MM.1S (cell line): ENCODE measurements around the gene TAF6.

Experiments
- DNase-seq: peaks from one replicate; pipeline ENCODE4 v3.0.0-alpha.2; 2015
- H2AFZ ChIP-seq: fragments of 300-600 bp; sonication (generic); 2 replicates; pipeline ENCODE4 v1.6.0; 2016; ENCODE audit warnings: antibody characterized with exemption, low read length
- H3F3A ChIP-seq: fragments of 300-600 bp; sonication (generic); 2 replicates; pipeline ENCODE4 v1.6.1; 2016; ENCODE audit warnings: mild to moderate bottlenecking, antibody characterized with exemption, low read length, moderate library complexity, mixed read lengths; ENCODE audit not compliant: insufficient read depth
- H3K27ac ChIP-seq: fragments of 300-600 bp; sonication (generic); 2 replicates; pipeline ENCODE4 v1.5.1; 2016; ENCODE audit warnings: mild to moderate bottlenecking, low read length
- H3K27me3 ChIP-seq: fragments of 300-600 bp; sonication (generic); replicated peaks from 2 replicates; pipeline ENCODE4 v1.6.0; 2016; ENCODE audit warnings: low read length; ENCODE audit not compliant: insufficient read depth
- H3K36me3 ChIP-seq: fragments of 300-600 bp; sonication (generic); replicated peaks from 2 replicates; pipeline ENCODE4 v1.6.1; 2016; ENCODE audit warnings: mild to moderate bottlenecking, low read length, mixed read lengths; ENCODE audit not compliant: insufficient read depth
- H3K4me1 ChIP-seq: fragments of 300-600 bp; sonication (generic); 2 replicates; pipeline ENCODE4 v1.6.1; 2016; ENCODE audit warnings: low read length, mixed read lengths
- H3K4me2 ChIP-seq: fragments of 300-600 bp; sonication (generic); 2 replicates; pipeline ENCODE4 v1.6.0; 2016; ENCODE audit warnings: low read depth, low read length
- H3K4me3 ChIP-seq: fragments of 300-600 bp; sonication (generic); 2 replicates; pipeline ENCODE4 v1.5.1; 2016; ENCODE audit warnings: low read length, mixed read lengths
- H3K79me2 ChIP-seq: fragments of 300-600 bp; sonication (generic); 2 replicates; pipeline ENCODE4 v1.6.1; 2016; ENCODE audit warnings: mixed run types, low read length, mixed read lengths
- H3K9ac ChIP-seq: fragments of 300-600 bp; sonication (generic); 2 replicates; pipeline ENCODE4 v1.6.1; 2016; ENCODE audit warnings: low read length, mixed read lengths
- H3K9me2 ChIP-seq: fragments of 300-600 bp; sonication (generic); replicated peaks from 2 replicates; pipeline ENCODE4 v1.6.1; 2016; ENCODE audit warnings: mild to moderate bottlenecking, low read length, mixed read lengths; ENCODE audit not compliant: insufficient read depth
- H3K9me3 ChIP-seq: fragments of 300-600 bp; sonication (generic); replicated peaks from 2 replicates; pipeline ENCODE4 v1.6.1; 2016; ENCODE audit warnings: mild to moderate bottlenecking, low read length, mixed read lengths; ENCODE audit not compliant: insufficient read depth
- H4K20me1 ChIP-seq: fragments of 300-600 bp; sonication (generic); 2 replicates; pipeline ENCODE4 v1.6.1; 2016; ENCODE audit warnings: mild to moderate bottlenecking, low read length, moderate library complexity, mixed read lengths; ENCODE audit not compliant: insufficient read depth
- EZH2 ChIP-seq: fragments of 300-600 bp; sonication (generic); optimal IDR thresholded peaks from 2 replicates; pipeline ENCODE3; 2017; ENCODE audit warnings: low read depth, mild to moderate bottlenecking, antibody characterized with exemption, low read length, mixed read lengths
- EZH2phosphoT487 ChIP-seq: fragments of 300-600 bp; sonication (generic); IDR thresholded peaks from 2 replicates; pipeline ENCODE4 v1.6.1; 2018; ENCODE audit warnings: antibody characterized with exemption, low read length
- TF ChIP-seq, protein P1 (sequence below): fragments of 300-600 bp; sonication (generic); IDR thresholded peaks from 2 replicates; pipeline ENCODE4 v1.5.1; 2016; ENCODE audit warnings: antibody characterized with exemption, low read length, mixed read lengths

TAF6 gene

GRCh38 chr7:100157069-100157333 is 37.8 kb upstream of the TAF6 start:
- Histone ChIP-seq H4K20me1 (no peaks in the 10 kb centered on the region), H3K4me3 (no peak overlapping the region), H2AFZ (no peak overlapping the region), H3K9ac (no peak overlapping the region), H3K4me1 (peaks cover 8% of the 10 kb centered on the region; the same call in 1 of the 2 replicates), H3K4me2 (peak overlapping the region; percentile 70; the same call in 1 of the 2 replicates), H3K9me3 (no peaks in the 10 kb centered on the region), H3F3A (peaks cover 3% of the 10 kb centered on the region), H3K79me2 (peaks cover 27% of the 10 kb centered on the region), H3K27me3 (peaks cover 10% of the 10 kb centered on the region), H3K9me2 (no peaks in the 10 kb centered on the region), H3K27ac (no peak overlapping the region), H3K36me3 (no peaks in the 10 kb centered on the region)
- no peak for TF ChIP-seq EZH2phosphoT487
- no peak for TF ChIP-seq EZH2
- TF ChIP-seq, protein P1, sequence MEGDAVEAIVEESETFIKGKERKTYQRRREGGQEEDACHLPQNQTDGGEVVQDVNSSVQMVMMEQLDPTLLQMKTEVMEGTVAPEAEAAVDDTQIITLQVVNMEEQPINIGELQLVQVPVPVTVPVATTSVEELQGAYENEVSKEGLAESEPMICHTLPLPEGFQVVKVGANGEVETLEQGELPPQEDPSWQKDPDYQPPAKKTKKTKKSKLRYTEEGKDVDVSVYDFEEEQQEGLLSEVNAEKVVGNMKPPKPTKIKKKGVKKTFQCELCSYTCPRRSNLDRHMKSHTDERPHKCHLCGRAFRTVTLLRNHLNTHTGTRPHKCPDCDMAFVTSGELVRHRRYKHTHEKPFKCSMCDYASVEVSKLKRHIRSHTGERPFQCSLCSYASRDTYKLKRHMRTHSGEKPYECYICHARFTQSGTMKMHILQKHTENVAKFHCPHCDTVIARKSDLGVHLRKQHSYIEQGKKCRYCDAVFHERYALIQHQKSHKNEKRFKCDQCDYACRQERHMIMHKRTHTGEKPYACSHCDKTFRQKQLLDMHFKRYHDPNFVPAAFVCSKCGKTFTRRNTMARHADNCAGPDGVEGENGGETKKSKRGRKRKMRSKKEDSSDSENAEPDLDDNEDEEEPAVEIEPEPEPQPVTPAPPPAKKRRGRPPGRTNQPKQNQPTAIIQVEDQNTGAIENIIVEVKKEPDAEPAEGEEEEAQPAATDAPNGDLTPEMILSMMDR = no peak
- no peak for DNase-seq

- Histone ChIP-seq H3K9ac (no peak overlapping the region), H3K27ac (no peak overlapping the region), H2AFZ (no peak overlapping the region), H3K4me3 (no peak overlapping the region), H3K4me1 (peaks cover 8% of the 10 kb centered on the region; the same call in 1 of the 2 replicates), H3K79me2 (peaks cover 27% of the 10 kb centered on the region), H3K27me3 (peaks cover 10% of the 10 kb centered on the region), H3K4me2 (no peak overlapping the region), H4K20me1 (no peaks in the 10 kb centered on the region), H3K9me3 (no peaks in the 10 kb centered on the region), H3F3A (peaks cover 3% of the 10 kb centered on the region), H3K36me3 (no peaks in the 10 kb centered on the region), H3K9me2 (no peaks in the 10 kb centered on the region)
- TF ChIP-seq EZH2phosphoT487 (no peak), EZH2 (no peak)
- TF ChIP-seq, protein P1 = no peak
- no peak for DNase-seq
Observed at GRCh38 chr7:100156331-100157068, 37.3 kb upstream of the TAF6 start.

DNA sequence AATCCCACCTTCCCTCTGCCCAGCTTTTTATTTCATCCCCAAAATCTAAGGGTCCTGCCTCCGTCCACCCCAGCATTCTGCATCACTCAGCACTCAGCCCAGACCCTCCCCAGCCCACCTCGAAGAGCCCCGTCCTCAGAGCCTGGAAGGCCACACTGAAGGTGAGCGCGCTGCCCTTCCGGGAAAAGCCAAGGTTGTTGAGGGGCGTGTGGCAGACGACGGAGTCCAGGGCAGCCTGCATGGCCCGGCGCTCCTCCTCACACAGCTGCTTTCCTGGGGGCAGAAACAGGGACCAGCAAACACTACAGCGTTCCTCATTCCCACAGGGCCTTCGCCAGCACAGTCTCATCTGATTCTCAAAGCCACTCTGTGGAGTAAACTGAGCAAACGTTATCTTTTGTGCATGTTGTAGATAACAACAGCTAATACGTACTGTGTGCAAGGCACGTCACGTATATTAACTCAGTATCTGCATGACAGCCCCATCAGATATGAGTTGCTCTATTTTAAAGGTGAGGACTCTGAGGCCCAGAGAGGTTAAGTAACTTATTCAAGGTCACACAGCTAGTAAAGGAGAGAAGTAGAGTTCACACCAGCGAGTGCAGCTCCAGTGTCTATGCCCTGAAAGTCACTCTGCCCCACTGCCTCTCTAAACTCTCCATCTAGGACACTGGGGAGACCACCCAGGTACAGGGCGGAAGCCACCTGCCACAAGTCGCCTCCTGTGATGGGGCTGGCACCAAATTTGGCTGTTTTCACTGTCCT is 36.6 kb upstream of the TAF6 start:
- Histone ChIP-seq H3K27ac (no peak overlapping the region), H2AFZ (no peak overlapping the region), H3K9me3 (no peaks in the 10 kb centered on the region), H3K36me3 (no peaks in the 10 kb centered on the region), H3K79me2 (peaks cover 27% of the 10 kb centered on the region), H3K4me1 (peaks cover 8% of the 10 kb centered on the region; the same call in 1 of the 2 replicates), H3K27me3 (peaks cover 6% of the 10 kb centered on the region), H3K4me2 (no peak overlapping the region), H4K20me1 (no peaks in the 10 kb centered on the region), H3K9ac (no peak overlapping the region), H3F3A (peaks cover 3% of the 10 kb centered on the region), H3K4me3 (no peak overlapping the region), H3K9me2 (no peaks in the 10 kb centered on the region)
- TF ChIP-seq EZH2phosphoT487 (no peak), EZH2 (no peak)
- TF ChIP-seq, protein P1 = no peak
- no peak for DNase-seq
